SK-N-SH (cell line): ENCODE results near the gene IL27RA. TPM values are rescaled to one million over a fixed set of nuclear protein-coding genes. Genes with fewer than 3 reads are reported as not detected.

Experiments used
- CTCF ChIA-PET: fragments of 300-600, 350-600 bp; formaldehyde crosslinking; extraction: SDS; loops from one replicate; lab custom pipeline; 2021; lab: Yijun Ruan, JAX
- POLR2A ChIA-PET: fragments of 350-600 bp; sonication (Branson Sonifier 250); formaldehyde crosslinking; extraction: SDS; loops from one replicate; lab custom pipeline; 2020; ENCODE audit warnings: antibody characterized with exemption, inconsistent platforms; lab: Yijun Ruan, JAX
- DNase-seq: peaks from one replicate; pipeline ENCODE4 v3.0.0; 2012
- H2AFZ ChIP-seq: fragments of 200-600 bp; sonication (generic); 2 replicates; pipeline ENCODE4 v1.8.1; 2016; ENCODE audit warnings: antibody characterized with exemption, mild to moderate bottlenecking, low read depth
- H3F3A ChIP-seq: fragments of 200-600 bp; sonication (generic); replicated peaks from 2 replicates; pipeline ENCODE3; 2016; ENCODE audit warnings: antibody characterized with exemption, mild to moderate bottlenecking; ENCODE audit not compliant: insufficient read depth
- H3K27ac ChIP-seq, 2 experiments: fragments of 200-500 bp in 1 of 2; fragments of 200-600 bp in 1 of 2; sonication (Bioruptor generic) in 1 of 2; sonication (generic), shearing (Covaris generic) in 1 of 2; 2 replicates each; pipeline versions ENCODE4 v1.5.1 to v1.6.1; 2014 to 2016; ENCODE audit warnings: low read depth in 2 of 2, inconsistent platforms in 1 of 2, low read length in 1 of 2, mild to moderate bottlenecking in 1 of 2, mixed read lengths in 1 of 2
- H3K27me3 ChIP-seq: fragments of 200-600 bp; sonication (generic), shearing (Covaris generic); 2 replicates; pipeline ENCODE4 v1.6.1; 2016; ENCODE audit warnings: mixed run types; ENCODE audit not compliant: insufficient read depth
- H3K36me3 ChIP-seq, 2 experiments: fragments of 200-500 bp in 1 of 2; fragments of 200-600 bp in 1 of 2; sonication (Bioruptor generic) in 1 of 2; sonication (generic) in 1 of 2; replicated peaks in 1 of 2; 2 replicates each; pipeline versions ENCODE3 to v1.5.1; 2014 to 2016; ENCODE audit warnings: low read length in 1 of 2, mild to moderate bottlenecking in 1 of 2; ENCODE audit not compliant: insufficient read depth in 2 of 2, control insufficient read depth in 1 of 2
- H3K4me1 ChIP-seq, 2 experiments: fragments of 200-500 bp in 1 of 2; fragments of 200-600 bp in 1 of 2; sonication (Bioruptor generic) in 1 of 2; sonication (generic), shearing (Covaris generic) in 1 of 2; 2 replicates each; pipeline versions ENCODE4 v1.5.1 to v1.6.1; 2014 to 2016; ENCODE audit warnings: low read depth in 1 of 2, low read length in 1 of 2, mixed run types in 1 of 2; ENCODE audit not compliant: insufficient read depth in 2 of 2, control insufficient read depth in 1 of 2
- H3K4me2 ChIP-seq: fragments of 200-600 bp; sonication (generic), shearing (Covaris generic); 2 replicates; pipeline ENCODE4 v1.6.1; 2017; ENCODE audit warnings: mixed run types
- H3K4me3 ChIP-seq, 2 experiments: fragments of 200-500 bp in 1 of 2; fragments of 200-600 bp in 1 of 2; sonication (Bioruptor generic) in 1 of 2; sonication (generic), shearing (Covaris generic) in 1 of 2; 2 replicates each; pipeline versions ENCODE4 v1.5.1 to v1.8.1; 2014 to 2016; ENCODE audit warnings: low read depth in 2 of 2, inconsistent platforms in 1 of 2, low read length in 1 of 2, mild to moderate bottlenecking in 1 of 2, mixed read lengths in 1 of 2, moderate library complexity in 1 of 2
- H3K79me2 ChIP-seq: fragments of 200-600 bp; sonication (generic); 2 replicates; pipeline ENCODE4 v1.8.1; 2017; ENCODE audit warnings: mild to moderate bottlenecking; ENCODE audit not compliant: insufficient read depth
- H3K9ac ChIP-seq: fragments of 200-600 bp; sonication (generic); 2 replicates; pipeline ENCODE4 v1.6.1; 2017; ENCODE audit warnings: mixed run types
- H3K9me2 ChIP-seq: fragments of 200-600 bp; sonication (generic); 2 replicates; pipeline ENCODE4 v1.6.1; 2017; ENCODE audit warnings: mixed run types
- H3K9me3 ChIP-seq: fragments of 200-600 bp; sonication (generic); 2 replicates; pipeline ENCODE4 v1.6.1; 2017; ENCODE audit warnings: mixed run types, mild to moderate bottlenecking, moderate library complexity
- H4K20me1 ChIP-seq: fragments of 200-600 bp; sonication (generic); 2 replicates; pipeline ENCODE4 v1.6.1; 2017; ENCODE audit warnings: mild to moderate bottlenecking, mixed run types; ENCODE audit not compliant: insufficient read depth
- ELF1 ChIP-seq: IDR thresholded peaks from 2 replicates; pipeline ENCODE4 v1.4.0; 2012
- EZH2phosphoT487 ChIP-seq: fragments of 200-600 bp; sonication (generic); IDR thresholded peaks from 2 replicates; pipeline ENCODE4 v1.6.1; 2017; ENCODE audit warnings: low read depth, mixed run types, mild to moderate bottlenecking, antibody characterized with exemption, moderate library complexity, borderline replicate concordance
- FOSL2 ChIP-seq: IDR thresholded peaks from 2 replicates; pipeline ENCODE4 v1.4.0; 2012; ENCODE audit warnings: low read depth, mild to moderate bottlenecking, moderate library complexity, borderline replicate concordance
- FOXJ3 ChIP-seq: sonication (generic); formaldehyde crosslinking; IDR thresholded peaks from 2 replicates; pipeline ENCODE4 v1.5.1; 2020; ENCODE audit warnings: mild to moderate bottlenecking, missing genetic modification reagents
- FOXM1 ChIP-seq: IDR thresholded peaks from 2 replicates; pipeline ENCODE4 v1.4.0; 2012; ENCODE audit warnings: low read depth, mild to moderate bottlenecking
- GABPA ChIP-seq: IDR thresholded peaks from 2 replicates; pipeline ENCODE4 v1.4.0; 2012; ENCODE audit warnings: low read depth, mild to moderate bottlenecking
- JUND ChIP-seq: IDR thresholded peaks from 2 replicates; pipeline ENCODE4 v1.4.0; 2012
- NRF1 ChIP-seq: IDR thresholded peaks from 2 replicates; pipeline ENCODE4 v1.6.1; 2012; ENCODE audit warnings: low read depth, mild to moderate bottlenecking, low read length
- PBX3 ChIP-seq: IDR thresholded peaks from 2 replicates; pipeline ENCODE4; 2012
- POLR2AphosphoS5 ChIP-seq: IDR thresholded peaks from 2 replicates; pipeline ENCODE4 v1.6.1; 2012; ENCODE audit warnings: low read depth, low read length
- RAD21 ChIP-seq: IDR thresholded peaks from 2 replicates; pipeline ENCODE4 v1.6.1; 2012; ENCODE audit warnings: mild to moderate bottlenecking, low read length
- RCOR1 ChIP-seq: fragments of 150-350 bp; IDR thresholded peaks from 2 replicates; pipeline ENCODE4 v1.6.1; 2017; ENCODE audit warnings: antibody characterized with exemption, low read length
- RFX5 ChIP-seq: IDR thresholded peaks from 2 replicates; pipeline ENCODE4 v1.6.1; 2012; ENCODE audit warnings: mild to moderate bottlenecking, improper control_type of control experiment, low read length
- SMC3 ChIP-seq: IDR thresholded peaks from 2 replicates; pipeline ENCODE4 v1.6.1; 2012; ENCODE audit warnings: low read depth, low read length, improper control_type of control experiment
- TAF1 ChIP-seq: IDR thresholded peaks from 2 replicates; pipeline ENCODE4 v1.6.1; 2012; ENCODE audit warnings: low read depth, mild to moderate bottlenecking, low read length, moderate library complexity, borderline replicate concordance
- TEAD4 ChIP-seq: IDR thresholded peaks from 2 replicates; pipeline ENCODE4 v1.4.0; 2012; ENCODE audit warnings: mild to moderate bottlenecking, borderline replicate concordance; ENCODE audit not compliant: insufficient read depth
- WGBS: methylation state at CpG from one replicate; pipeline ENCODE4 v1.1.6; 2017; ENCODE audit warnings: low lambda C conversion rate; 5-methylcytosine and 5-hydroxymethylcytosine counted together
- polyA plus RNA-seq, 3 experiments: library from polyadenylated mRNA; depleted of rRNA; stranded (reverse); fragments of >200 nt; gene quantifications; 2 replicates each; pipeline ENCODE4 v1.2.3, GENCODE V29; 2012
- TF ChIP-seq, protein P1 (sequence below): IDR thresholded peaks from 2 replicates; pipeline ENCODE4 v1.6.1; 2012; ENCODE audit warnings: mild to moderate bottlenecking, low read depth, low read length, moderate library complexity
- TF ChIP-seq, protein P2 (sequence below): fragments of 150-350 bp; IDR thresholded peaks from 2 replicates; pipeline ENCODE4 v1.6.1; 2017; ENCODE audit warnings: antibody characterized with exemption, low read length, low read depth, borderline replicate concordance
- TF ChIP-seq, protein P3 (sequence below): IDR thresholded peaks from 2 replicates; pipeline ENCODE4 v1.4.0; 2012; ENCODE audit warnings: low read depth, borderline replicate concordance

The IL27RA gene
- polyA plus RNA-seq, 1 of the 3 experiments (the other 2 are of a cell fraction), result 9.3 TPM

DNA sequence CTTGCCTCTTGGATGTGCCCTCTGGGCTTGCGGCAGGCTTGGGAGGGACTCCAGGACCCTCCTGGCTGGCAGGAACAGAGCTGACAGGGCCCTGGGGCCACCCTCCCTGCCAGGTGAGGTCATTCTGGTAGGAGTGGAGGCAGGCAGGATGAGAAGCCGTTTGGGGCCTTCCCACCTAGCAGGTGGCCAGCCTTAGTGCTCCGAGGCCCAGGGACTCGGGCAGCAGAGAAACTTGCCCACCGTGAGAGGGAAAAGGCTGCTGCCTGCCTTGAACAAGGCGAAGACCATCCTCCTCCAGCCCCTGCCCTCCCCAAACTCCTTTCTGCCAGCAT is 34.0 kb upstream of the IL27RA start:
- ChIA-PET POLR2A (no interaction called here), CTCF (interaction anchor here (1.4 to 2.1 kb wide), 2 partner anchors 61 to 75 kb away, joined by 5 read pairs; partner anchors contain the start of gene MISP3)
- WGBS, result no CpG with 5 or more reads among the region's 6 CpGs
- H3K4me1 ChIP-seq, result peaks cover 0 to 12% of the 10 kb centered on the region in 2 experiments; a peak in 1 of 4 replicates
- H2AFZ ChIP-seq, result no peak overlapping the region
- TF ChIP-seq TEAD4 (no peak), RCOR1 (no peak), JUND (no peak), ELF1 (no peak), SMC3 (no peak), RAD21 (no peak), FOXM1 (no peak), POLR2AphosphoS5 (no peak), EZH2phosphoT487 (no peak), RFX5 (no peak), GABPA (no peak), TAF1 (no peak), PBX3 (no peak), FOSL2 (no peak), NRF1 (no peak), FOXJ3 (CRISPR knock-in tag) (no peak)
- TF ChIP-seq, protein P1, sequence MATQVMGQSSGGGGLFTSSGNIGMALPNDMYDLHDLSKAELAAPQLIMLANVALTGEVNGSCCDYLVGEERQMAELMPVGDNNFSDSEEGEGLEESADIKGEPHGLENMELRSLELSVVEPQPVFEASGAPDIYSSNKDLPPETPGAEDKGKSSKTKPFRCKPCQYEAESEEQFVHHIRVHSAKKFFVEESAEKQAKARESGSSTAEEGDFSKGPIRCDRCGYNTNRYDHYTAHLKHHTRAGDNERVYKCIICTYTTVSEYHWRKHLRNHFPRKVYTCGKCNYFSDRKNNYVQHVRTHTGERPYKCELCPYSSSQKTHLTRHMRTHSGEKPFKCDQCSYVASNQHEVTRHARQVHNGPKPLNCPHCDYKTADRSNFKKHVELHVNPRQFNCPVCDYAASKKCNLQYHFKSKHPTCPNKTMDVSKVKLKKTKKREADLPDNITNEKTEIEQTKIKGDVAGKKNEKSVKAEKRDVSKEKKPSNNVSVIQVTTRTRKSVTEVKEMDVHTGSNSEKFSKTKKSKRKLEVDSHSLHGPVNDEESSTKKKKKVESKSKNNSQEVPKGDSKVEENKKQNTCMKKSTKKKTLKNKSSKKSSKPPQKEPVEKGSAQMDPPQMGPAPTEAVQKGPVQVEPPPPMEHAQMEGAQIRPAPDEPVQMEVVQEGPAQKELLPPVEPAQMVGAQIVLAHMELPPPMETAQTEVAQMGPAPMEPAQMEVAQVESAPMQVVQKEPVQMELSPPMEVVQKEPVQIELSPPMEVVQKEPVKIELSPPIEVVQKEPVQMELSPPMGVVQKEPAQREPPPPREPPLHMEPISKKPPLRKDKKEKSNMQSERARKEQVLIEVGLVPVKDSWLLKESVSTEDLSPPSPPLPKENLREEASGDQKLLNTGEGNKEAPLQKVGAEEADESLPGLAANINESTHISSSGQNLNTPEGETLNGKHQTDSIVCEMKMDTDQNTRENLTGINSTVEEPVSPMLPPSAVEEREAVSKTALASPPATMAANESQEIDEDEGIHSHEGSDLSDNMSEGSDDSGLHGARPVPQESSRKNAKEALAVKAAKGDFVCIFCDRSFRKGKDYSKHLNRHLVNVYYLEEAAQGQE, result no peak
- TF ChIP-seq, protein P2, sequence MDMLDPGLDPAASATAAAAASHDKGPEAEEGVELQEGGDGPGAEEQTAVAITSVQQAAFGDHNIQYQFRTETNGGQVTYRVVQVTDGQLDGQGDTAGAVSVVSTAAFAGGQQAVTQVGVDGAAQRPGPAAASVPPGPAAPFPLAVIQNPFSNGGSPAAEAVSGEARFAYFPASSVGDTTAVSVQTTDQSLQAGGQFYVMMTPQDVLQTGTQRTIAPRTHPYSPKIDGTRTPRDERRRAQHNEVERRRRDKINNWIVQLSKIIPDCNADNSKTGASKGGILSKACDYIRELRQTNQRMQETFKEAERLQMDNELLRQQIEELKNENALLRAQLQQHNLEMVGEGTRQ, result no peak
- TF ChIP-seq, protein P3, sequence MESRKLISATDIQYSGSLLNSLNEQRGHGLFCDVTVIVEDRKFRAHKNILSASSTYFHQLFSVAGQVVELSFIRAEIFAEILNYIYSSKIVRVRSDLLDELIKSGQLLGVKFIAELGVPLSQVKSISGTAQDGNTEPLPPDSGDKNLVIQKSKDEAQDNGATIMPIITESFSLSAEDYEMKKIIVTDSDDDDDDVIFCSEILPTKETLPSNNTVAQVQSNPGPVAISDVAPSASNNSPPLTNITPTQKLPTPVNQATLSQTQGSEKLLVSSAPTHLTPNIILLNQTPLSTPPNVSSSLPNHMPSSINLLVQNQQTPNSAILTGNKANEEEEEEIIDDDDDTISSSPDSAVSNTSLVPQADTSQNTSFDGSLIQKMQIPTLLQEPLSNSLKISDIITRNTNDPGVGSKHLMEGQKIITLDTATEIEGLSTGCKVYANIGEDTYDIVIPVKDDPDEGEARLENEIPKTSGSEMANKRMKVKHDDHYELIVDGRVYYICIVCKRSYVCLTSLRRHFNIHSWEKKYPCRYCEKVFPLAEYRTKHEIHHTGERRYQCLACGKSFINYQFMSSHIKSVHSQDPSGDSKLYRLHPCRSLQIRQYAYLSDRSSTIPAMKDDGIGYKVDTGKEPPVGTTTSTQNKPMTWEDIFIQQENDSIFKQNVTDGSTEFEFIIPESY, result no peak
- H3K79me2 ChIP-seq, result peaks cover 6% of the 10 kb centered on the region; the same call in 1 of the 2 replicates
- no peak for DNase-seq
- no peak overlapping the region for H3K4me3 ChIP-seq
- no peaks in the 10 kb centered on the region for H3F3A ChIP-seq
- no peaks in the 10 kb centered on the region for H3K27me3 ChIP-seq
- H3K9ac ChIP-seq, result no peak overlapping the region
- H3K4me2 ChIP-seq, result no peak overlapping the region
- no peaks in the 10 kb centered on the region for H3K9me2 ChIP-seq
- H4K20me1 ChIP-seq, result no peaks in the 10 kb centered on the region
- peaks cover 10% of the 10 kb centered on the region; the same call in 1 of the 2 replicates for H3K9me3 ChIP-seq
- peaks cover 0 to 16% of the 10 kb centered on the region in 2 experiments for H3K36me3 ChIP-seq
- H3K27ac ChIP-seq, result no peak overlapping the region
